ENCODE data around the gene ADIRF.
"Not testable (repeated sequence)": the region's sequence is repeated elsewhere in the genome, so short reads cannot be mapped to it uniquely, and the experiment has no call there.

ADIRF gene

DNA sequence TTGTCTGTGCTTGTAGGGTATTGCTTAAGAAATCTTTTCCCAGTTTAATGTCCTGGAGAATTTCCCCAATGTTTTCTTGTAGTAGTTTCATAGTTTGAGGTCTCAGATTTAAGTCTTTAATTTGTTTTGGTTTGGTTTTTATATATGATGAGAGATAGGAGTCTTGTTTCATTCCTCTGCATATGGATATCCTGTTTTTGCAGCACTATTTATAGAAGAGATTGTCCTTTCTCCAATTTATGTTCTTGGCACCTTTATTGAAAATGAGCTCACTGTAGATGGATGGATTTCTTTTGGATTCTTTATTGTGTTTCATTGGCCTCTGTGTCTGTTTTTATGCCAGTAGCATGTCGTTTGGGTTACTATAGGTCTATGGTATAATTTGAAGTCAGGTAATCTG lies 20.2 kb downstream of the ADIRF start:
- DNase-seq (ENCODE audit: low read depth) = no peak
- TF ChIP-seq, protein P1, sequence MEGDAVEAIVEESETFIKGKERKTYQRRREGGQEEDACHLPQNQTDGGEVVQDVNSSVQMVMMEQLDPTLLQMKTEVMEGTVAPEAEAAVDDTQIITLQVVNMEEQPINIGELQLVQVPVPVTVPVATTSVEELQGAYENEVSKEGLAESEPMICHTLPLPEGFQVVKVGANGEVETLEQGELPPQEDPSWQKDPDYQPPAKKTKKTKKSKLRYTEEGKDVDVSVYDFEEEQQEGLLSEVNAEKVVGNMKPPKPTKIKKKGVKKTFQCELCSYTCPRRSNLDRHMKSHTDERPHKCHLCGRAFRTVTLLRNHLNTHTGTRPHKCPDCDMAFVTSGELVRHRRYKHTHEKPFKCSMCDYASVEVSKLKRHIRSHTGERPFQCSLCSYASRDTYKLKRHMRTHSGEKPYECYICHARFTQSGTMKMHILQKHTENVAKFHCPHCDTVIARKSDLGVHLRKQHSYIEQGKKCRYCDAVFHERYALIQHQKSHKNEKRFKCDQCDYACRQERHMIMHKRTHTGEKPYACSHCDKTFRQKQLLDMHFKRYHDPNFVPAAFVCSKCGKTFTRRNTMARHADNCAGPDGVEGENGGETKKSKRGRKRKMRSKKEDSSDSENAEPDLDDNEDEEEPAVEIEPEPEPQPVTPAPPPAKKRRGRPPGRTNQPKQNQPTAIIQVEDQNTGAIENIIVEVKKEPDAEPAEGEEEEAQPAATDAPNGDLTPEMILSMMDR (IDR thresholded peaks at IDR 0.05; ENCODE audit: low read depth, low read length, missing control alignments) = no peak
- H3K4me3 ChIP-seq (ENCODE audit: low read depth, low read length) = no peak overlapping the region

DNA sequence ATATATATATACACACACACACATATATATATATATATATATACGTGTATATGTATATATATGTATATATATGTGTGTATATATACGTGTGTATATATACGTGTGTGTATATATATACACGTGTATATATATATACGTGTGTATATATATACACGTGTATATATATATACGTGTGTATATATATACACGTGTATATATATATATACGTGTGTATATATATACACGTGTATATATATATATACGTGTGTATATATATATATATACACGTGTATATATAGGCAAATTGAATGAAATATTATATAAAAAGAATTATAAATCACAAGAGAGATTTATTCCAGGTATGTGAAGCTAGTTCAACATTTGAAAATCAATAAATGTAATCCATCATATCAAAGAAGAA lies 23.1 kb downstream of the ADIRF start:
- H3K4me3 ChIP-seq (ENCODE audit: low read depth, low read length); DNase-seq (ENCODE audit: low read depth): not testable (repeated sequence)

DNA sequence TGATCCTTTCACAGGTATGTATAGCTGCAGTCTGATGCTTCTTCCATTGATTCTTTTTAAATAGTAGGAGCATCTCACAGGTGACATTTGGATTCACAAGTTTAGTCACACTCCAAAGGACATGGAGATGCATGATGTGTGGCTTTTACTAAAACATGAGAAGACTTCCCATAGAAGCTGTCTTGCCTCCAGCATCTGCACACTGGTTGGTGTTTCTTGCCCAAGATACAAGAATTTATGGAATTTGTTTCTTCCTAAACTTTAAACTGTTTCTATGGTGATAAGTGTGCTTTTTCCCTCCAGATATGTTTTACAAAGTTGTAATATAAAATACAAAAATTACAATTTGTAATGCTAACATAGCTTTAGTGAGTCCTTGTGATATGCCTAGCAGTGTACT lies 24.2 kb downstream of the ADIRF start:
- H3K4me3 ChIP-seq (ENCODE audit: low read depth, low read length) = no peak overlapping the region
- DNase-seq (ENCODE audit: low read depth) = no peak
- TF ChIP-seq, protein P1 (IDR thresholded peaks at IDR 0.05; ENCODE audit: low read depth, low read length, missing control alignments) = no peak

DNA sequence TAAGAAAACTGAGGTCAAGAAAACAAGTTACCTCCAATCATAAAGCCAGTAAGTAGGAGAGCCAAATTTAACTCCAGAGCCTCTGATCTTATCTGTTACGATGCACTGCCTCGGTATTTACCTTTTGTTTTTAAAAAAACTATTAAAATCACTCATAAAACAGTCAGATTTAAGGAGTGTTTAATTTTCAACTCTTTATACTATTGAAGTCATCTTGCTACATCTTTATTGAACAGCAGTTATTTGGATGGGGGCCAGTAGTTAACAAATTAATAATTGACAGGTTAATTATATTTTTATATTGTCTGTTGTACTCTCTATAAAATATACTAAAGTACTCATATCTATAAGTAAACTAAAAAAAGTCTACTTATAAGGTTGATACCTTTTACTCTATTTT lies 24.6 kb downstream of the ADIRF start:
- no peak for DNase-seq (ENCODE audit: low read depth)
- TF ChIP-seq, protein P1 (IDR thresholded peaks at IDR 0.05; ENCODE audit: low read depth, low read length, missing control alignments) = no peak

DNA sequence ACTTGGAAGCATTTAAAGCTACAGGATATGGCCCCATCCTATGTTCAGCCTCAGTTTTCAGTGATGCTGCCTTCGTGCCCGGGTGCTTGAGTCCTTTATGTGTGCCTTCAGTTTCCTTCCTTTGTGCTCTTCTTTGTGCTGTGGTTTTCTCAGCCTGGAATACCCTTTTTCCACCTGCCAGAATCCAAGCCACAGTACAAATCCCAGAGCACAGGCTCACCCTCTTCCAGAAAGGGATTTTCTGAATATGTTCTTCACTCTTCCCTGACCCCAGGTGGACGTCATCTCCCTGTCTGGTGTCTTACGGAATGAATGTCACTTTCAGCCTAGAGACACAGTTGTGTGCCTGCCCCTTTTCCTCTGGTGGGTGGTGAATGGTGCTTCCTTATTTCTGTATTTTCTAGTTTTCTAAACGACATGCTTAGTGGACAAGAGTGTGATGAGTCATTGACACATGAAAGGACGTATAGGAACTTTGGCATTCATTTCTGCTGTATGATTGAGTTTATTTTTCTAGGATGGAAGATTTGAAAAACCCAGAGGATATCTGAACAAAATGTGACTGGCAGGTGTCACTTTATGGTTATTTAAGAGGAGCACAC lies 31.6 kb downstream of the ADIRF start:
- not testable (repeated sequence) for H3K4me3 ChIP-seq (ENCODE audit: low read depth, low read length); DNase-seq (ENCODE audit: low read depth)

More for the DNA sequence above, 24.6 kb downstream of the ADIRF start:
- no peak overlapping the region for H3K4me3 ChIP-seq (ENCODE audit: low read depth, low read length)

DNA sequence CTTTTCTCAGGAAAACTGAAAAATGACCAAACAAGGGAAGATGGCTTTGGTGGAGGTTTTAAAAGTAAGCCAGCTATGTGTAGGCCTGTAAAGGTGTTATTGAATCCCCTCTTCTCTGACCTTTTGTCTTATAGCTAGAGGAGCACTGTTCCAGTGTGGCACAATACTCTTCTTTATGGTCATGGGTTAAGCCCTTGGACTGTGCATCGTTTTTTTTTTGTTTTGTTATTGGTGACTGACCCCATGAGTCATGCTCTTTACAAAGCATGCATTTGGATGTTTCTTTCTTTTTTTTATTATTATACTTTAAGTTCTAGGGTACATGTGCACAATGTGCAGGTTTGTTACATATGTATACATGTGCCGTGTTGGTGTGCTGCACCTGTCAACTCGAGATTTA lies 32.2 kb downstream of the ADIRF start:
- no peak for DNase-seq (ENCODE audit: low read depth)
- no peak overlapping the region for H3K4me3 ChIP-seq (ENCODE audit: low read depth, low read length)

DNA sequence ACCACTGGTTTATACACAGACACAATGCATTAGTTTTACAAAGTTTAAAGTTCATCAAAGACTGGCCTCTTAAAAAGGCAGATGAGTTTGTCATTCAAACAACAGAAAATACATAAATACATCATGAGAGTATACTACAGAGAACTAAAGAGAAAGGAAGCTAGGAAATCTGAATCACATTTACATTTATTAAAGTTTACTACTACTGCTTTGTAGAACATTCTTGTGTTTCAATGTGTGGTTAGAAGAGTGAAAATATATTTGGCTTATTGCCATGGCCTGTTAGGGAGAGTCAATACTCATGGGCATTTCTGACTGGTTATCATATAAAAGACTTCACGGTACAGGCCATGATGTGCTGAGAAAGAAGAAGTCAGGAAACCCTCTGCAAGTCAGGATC lies 38.8 kb downstream of the ADIRF start:
- not testable (repeated sequence) for DNase-seq (ENCODE audit: low read depth); H3K4me3 ChIP-seq (ENCODE audit: low read depth, low read length)

More for the DNA sequence above, 32.2 kb downstream of the ADIRF start:
- TF ChIP-seq, protein P1 (IDR thresholded peaks at IDR 0.05; ENCODE audit: low read depth, low read length, missing control alignments) = no peak

DNA sequence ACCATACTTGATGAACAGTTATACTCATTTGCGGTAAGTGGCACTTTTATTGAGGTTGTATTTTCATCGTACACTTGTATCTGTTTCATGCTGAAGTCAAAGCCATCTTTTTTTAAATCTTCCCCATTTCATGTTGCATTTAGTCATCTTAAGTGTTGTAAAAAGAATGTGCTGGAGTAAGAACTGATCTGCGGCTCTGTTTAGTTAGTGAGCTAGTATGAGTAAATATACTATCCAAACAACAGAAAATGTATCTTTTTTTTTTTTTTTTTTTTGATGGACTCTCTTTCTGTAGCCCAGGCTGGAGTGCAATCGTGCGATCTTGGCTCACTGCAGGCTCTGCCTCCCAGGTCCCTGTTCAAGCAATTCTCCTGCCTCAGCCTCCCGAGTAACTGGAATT lies 39.4 kb downstream of the ADIRF start:
- not testable (repeated sequence) for H3K4me3 ChIP-seq (ENCODE audit: low read depth, low read length); DNase-seq (ENCODE audit: low read depth)

DNA sequence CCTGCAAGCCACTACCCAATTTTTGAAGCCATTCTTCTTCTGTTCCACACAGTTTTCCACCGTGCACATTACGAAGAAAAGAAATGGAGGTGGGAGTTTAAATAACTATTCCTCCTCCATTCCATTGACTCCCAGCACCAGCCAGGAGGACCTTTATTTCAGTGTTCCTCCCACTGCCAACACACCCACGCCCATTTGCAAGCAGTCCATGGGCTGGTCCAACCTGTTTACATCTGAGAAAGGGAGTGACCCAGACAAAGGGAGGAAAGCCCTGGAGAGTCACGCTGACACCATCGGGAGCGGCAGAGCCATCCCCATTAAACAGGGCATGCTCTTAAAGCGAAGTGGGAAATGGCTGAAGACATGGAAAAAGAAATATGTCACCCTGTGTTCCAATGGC lies 40.0 kb downstream of the ADIRF start:
- DNase-seq (ENCODE audit: low read depth); H3K4me3 ChIP-seq (ENCODE audit: low read depth, low read length): not testable (repeated sequence)

DNA sequence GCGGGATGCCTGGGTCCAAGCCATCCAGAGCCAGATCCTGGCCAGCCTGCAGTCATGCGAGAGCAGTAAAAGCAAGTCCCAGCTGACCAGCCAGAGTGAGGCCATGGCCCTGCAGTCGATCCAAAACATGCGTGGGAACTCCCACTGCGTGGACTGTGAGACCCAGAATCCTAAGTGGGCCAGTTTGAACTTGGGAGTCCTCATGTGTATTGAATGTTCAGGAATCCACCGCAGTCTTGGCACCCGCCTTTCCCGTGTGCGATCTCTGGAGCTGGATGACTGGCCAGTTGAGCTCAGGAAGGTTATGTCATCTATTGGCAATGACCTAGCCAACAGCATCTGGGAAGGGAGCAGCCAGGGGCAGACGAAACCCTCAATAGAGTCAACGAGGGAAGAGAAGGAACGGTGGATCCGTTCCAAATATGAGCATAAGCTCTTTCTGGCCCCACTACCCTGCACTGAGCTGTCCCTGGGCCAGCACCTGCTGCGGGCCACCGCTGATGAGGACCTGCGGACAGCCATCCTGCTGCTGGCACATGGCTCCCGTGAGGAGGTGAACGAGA lies 40.9 kb downstream of the ADIRF start:
- not testable (repeated sequence) for DNase-seq (ENCODE audit: low read depth); H3K4me3 ChIP-seq (ENCODE audit: low read depth, low read length)

DNA sequence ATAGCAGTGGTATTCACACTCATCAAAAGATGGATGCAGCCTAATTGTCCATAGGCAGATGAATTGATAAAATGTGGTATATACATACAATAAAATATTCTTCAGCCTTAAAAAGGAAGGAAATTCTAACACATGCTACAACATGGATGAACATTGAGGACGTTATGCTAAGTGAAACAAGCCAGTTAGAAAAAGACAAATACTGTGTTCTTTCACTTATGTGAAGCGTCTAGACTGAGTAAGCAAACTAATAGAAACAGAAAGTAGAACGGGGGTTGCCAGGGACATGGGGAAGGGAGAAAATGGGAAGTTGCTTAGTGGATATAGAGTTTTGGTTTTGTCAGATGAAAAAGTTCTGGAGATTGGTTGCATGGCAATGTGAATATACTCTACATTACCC lies 45.2 kb downstream of the ADIRF start:
- not testable (repeated sequence) for H3K4me3 ChIP-seq (ENCODE audit: low read depth, low read length)
- peak; percentile 3 for DNase-seq (ENCODE audit: low read depth)

DNA sequence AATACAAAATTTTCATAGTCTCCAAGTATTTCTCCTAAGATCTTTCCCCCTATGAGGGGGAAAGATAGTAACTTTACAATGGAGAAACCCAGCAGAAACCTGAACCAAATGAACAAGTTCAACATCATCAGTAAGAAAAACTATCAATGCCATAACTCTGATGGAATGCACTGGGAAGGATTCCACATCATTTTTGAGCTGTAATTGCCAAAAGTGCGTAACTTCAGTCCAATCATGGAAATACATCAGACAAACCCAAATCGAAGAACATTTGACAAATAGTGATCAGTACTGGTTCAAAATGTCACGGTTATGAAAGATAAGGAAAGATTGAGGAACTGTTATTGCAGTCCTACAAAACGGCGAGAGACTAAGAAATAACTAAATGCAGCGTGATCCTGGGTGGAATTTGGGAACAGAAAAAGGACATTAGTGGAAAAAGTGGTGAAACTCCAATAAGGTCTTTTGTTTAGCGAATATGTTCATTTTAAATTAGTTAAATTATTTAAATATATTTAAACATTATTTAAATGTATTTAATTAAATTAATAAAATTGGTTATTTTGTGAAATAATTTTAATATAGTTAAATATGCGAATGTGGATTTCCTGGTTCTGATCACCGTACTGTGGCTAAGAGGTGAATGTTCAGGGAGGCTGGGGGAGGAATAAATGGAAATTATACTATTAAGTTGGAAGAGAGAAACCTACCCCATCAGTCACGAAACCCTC lies 46.9 kb downstream of the ADIRF start:
- H3K4me3 ChIP-seq (ENCODE audit: low read depth, low read length); DNase-seq (ENCODE audit: low read depth): not testable (repeated sequence)

DNA sequence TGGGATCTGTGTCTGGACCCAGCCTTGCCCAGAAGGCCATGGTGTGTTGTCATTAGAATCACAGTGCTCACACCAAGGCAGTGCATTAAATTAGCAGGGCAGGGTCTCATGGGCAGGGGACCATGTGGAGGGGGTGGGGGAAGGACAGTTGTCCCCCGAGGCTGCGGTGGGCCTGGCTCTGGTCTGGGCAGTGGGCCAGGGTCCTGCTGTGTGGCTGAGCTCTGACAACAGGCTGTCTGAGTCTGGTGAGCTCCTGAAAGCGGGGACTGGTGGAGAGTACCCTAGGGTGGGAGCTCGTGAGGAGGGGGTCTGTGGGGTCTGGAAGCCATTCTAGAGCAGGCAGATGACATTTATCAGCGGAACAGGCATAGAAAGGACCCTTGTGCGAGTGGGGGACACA lies 49.8 kb downstream of the ADIRF start:
- DNase-seq (ENCODE audit: low read depth); H3K4me3 ChIP-seq (ENCODE audit: low read depth, low read length): not testable (repeated sequence)

DNA sequence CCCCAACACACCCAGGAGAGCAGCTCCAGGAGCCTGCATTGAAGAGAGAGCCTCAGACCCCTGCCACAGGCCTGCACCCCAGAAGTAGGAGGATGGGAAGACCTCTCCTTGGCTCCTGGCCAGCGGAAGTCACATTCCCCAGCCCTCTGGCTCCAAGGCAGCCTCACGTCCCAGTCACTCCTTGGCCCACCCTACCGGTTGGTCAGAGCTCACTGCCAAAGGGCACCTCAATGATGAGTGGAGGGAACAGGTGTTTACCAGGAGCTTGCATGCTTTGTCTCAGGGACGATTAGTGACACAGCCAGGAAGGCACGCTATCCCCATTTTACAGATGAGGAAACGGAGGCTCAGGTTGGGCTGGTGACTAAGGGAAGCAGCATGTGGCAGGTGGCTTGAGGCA lies 50.8 kb downstream of the ADIRF start:
- H3K4me3 ChIP-seq (ENCODE audit: low read depth, low read length) = not testable (repeated sequence)

More for the DNA sequence above, 50.8 kb downstream of the ADIRF start:
- DNase-seq (ENCODE audit: low read depth) = not testable (repeated sequence)
